Effector CD4-positive, alpha-beta T cell (primary cell): ENCODE measurements around the gene DESI1.

ENCODE experiments used
- DNase-seq: peaks from one replicate; pipeline ENCODE4 v3.0.0-alpha.2; 2020

The DESI1 gene

DNA sequence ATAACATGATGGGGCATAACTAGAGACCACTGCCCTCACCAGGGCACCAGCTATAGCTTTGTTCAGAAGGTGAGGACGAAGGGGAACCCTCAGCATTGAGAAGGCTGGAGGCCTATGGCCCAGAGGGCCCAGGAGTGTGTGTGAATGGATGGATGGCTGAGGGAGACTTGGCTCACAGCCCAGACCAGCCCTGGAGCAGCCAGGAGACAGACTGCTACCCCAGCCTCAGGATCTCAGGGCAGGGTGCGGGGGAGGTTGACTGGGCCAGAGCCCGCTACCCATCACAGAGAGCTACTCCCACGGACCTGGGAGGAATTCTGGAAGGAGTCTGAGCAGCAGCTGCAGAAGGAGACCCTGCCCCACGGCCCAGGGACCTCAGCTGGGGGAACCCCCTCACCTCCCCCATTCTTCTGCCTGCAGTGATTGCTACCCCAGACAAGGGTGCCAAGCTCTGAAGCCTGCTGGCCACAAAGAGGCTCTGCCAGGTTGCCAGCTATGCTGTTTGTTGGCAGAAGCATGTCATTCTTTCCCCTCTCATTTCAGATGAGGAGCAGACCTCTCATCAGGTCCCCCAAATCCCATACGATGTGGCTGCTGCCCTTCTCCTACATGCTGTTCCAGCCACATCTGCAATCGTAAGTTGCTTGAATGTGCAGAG, 65.4 kb downstream of the DESI1 start:
- no peak for DNase-seq

DNA sequence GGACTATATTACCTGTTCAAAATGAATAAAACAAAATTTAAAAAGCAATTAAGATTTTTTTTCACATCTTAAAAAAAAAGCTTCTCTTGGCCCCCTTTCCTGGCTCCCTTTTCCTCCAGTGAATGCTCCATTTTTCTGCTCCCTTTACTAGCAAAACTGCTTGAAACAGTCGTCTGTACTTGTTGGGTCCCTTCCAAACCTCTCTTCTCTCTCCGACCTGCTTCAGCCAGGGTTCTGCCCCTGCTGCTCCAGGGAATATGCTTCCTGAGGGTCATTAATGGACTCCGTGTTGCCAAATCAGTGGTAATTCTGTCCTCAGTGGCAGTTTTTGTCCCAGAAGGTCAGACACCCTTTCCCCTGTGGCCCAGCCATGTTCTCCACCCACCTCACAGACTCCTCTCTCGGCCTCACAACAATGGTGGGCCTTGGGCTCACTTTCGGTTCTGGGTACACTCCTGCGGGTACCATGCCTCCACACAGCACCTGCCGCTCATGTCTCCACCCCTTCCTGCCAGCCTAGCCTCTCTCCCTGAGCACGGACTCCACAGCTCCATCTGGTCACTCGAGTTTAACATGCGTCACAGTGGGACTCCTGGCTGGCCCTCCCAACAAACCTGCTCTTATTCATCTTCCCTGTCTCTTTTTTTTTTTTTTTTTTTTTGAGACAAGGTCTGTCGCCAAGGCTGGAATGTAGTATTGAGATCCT, 68.8 kb downstream of the DESI1 start:
- DNase-seq = no peak

DNA sequence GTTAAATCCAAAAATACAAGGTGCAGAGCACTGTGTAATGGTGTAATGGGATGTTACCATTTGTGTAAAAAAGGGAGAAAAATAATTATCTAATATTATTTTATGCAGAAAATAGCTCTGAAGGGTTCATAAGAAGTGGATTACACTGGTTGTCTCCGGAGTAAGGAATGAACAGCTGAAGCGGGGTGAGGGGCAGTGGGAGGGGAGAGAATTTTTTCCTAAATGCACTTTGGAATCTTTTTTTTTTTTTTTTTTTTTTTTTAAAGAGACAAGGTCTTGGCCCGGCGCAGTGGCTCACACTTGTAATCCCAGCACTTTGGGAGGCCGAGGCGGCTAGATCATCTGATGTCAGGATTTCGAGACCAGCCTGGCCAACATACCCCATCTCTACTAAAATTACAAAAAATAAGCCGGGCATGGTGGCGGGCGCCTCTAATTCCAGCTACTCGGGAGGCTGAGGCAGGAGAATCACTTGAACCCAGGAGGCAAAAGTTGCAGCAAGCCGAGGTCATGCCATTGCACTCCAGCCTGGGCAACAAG, 69.8 kb downstream of the DESI1 start:
- DNase-seq = no peak

DNA sequence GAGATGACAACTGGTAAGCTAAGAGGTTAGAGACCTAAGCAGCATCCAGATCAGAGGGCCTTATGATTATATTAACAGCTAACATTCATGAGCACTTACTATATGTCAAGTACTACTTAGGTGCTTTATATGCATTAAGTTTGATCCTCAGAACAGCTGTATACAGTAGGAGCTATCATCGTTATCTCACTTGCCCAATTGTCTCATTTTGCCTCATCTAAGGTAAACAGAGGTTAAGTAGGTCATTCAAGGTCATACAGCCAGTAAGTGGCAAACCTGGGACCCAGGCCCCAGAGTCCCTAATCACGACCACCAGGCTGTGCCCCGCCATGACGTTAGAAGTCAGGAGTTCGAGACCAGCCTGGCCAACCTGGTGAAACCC, 72.0 kb downstream of the DESI1 start:
- no peak for DNase-seq
